Naive thymus-derived CD4-positive, alpha-beta T cell (primary cell): ENCODE measurements around the gene C2CD2L. TPM values are rescaled to one million over a fixed set of nuclear protein-coding genes. Genes with fewer than 3 reads are reported as not detected.
A peak's percentile ranks its signal among the peaks of the same experiment; 100 is the strongest.

Source experiments
- ATAC-seq: fragments of 150-1000 bp; cut with Tn5 transposase; 2 replicates; pipeline ENCODE4 v1.10.0; 2021; ENCODE audit warnings: mild to moderate bottlenecking, moderate library complexity
- CTCF ChIA-PET: fragments of 350-600 bp; sonication (Branson Sonifier 250); formaldehyde crosslinking; loops from one replicate; lab custom pipeline; 2021; ENCODE audit warnings: antibody characterized with exemption; lab: Charles Lee
- POLR2A ChIA-PET: fragments of 350-600 bp; sonication (Branson Sonifier 250); formaldehyde crosslinking; loops from one replicate; lab custom pipeline; 2021; ENCODE audit warnings: antibody characterized with exemption, inconsistent platforms; lab: Charles Lee
- DNase-seq, 9 donors: peaks; one replicate each; pipeline versions ENCODE4 v3.0.0 to v3.0.0-alpha.2; 2020 to 2022; ENCODE audit warnings: mixed read lengths in 1 of 9
- H3K27ac ChIP-seq: one replicate; pipeline ENCODE4 v1.7.0; 2013; ENCODE audit warnings: mild to moderate bottlenecking, low read depth, low read length, moderate library complexity
- H3K27me3 ChIP-seq, 2 donors: one replicate each; pipeline ENCODE4 v1.7.0; 2013; ENCODE audit warnings: low read length in 2 of 2, mild to moderate bottlenecking in 2 of 2, moderate library complexity in 2 of 2; ENCODE audit not compliant: control insufficient read depth in 2 of 2, insufficient read depth in 2 of 2
- H3K36me3 ChIP-seq, 3 experiments: 1 replicate in 2 of 3; 2 replicates in 1 of 3; pipeline ENCODE4 v1.7.0; 2013; ENCODE audit warnings: low read length in 3 of 3, mild to moderate bottlenecking in 3 of 3, moderate library complexity in 1 of 3; ENCODE audit not compliant: insufficient read depth in 3 of 3, control insufficient read depth in 2 of 3
- H3K4me1 ChIP-seq, 2 donors: one replicate each; pipeline ENCODE4 v1.7.0; 2013; ENCODE audit warnings: low read length in 2 of 2, mild to moderate bottlenecking in 2 of 2, moderate library complexity in 1 of 2; ENCODE audit not compliant: control insufficient read depth in 2 of 2, insufficient read depth in 2 of 2
- H3K4me3 ChIP-seq: 2 replicates; pipeline ENCODE4 v1.7.0; 2013; ENCODE audit warnings: mild to moderate bottlenecking, low read length
- H3K9me3 ChIP-seq, 3 experiments: 1 replicate in 2 of 3; 2 replicates in 1 of 3; pipeline ENCODE4 v1.7.0; 2013; ENCODE audit warnings: low read length in 3 of 3; ENCODE audit not compliant: control insufficient read depth in 2 of 3
- H3K27ac Mint-ChIP-seq, 9 donors: one replicate each; pipeline ENCODE4 v1.8.0; 2020 to 2022; ENCODE audit warnings: mixed read lengths in 9 of 9, mild to moderate bottlenecking in 8 of 9, moderate library complexity in 5 of 9, inconsistent platforms in 2 of 9
- H3K27me3 Mint-ChIP-seq, 5 donors: one replicate each; pipeline ENCODE4 v1.8.0; 2021 to 2022; ENCODE audit warnings: mixed read lengths in 5 of 5, mild to moderate bottlenecking in 1 of 5
- H3K36me3 Mint-ChIP-seq, 5 donors: one replicate each; pipeline ENCODE4 v1.8.0; 2020 to 2022; ENCODE audit warnings: mixed read lengths in 5 of 5, mild to moderate bottlenecking in 3 of 5, inconsistent platforms in 1 of 5
- H3K4me1 Mint-ChIP-seq, 7 donors: one replicate each; pipeline ENCODE4 v1.8.0; 2020 to 2022; ENCODE audit warnings: mixed read lengths in 7 of 7, mild to moderate bottlenecking in 3 of 7, inconsistent platforms in 1 of 7
- H3K4me3 Mint-ChIP-seq, 10 donors: one replicate each; pipeline ENCODE4 v1.8.0; 2020 to 2022; ENCODE audit warnings: mild to moderate bottlenecking in 10 of 10, mixed read lengths in 10 of 10, moderate library complexity in 6 of 10, inconsistent platforms in 2 of 10
- H3K9me3 Mint-ChIP-seq, 11 donors: one replicate each; pipeline ENCODE4 v1.8.0; 2020 to 2022; ENCODE audit warnings: mixed read lengths in 11 of 11, mild to moderate bottlenecking in 4 of 11, inconsistent platforms in 1 of 11, moderate library complexity in 1 of 11
- intact Hi-C, 2 donors: fragments of 100-400 bp; cut with micrococcal nuclease; formaldehyde crosslinking; loops; one replicate each; pipeline ENCODE4 v1.15.1; 2023
- polyA plus RNA-seq, 2 donors: library from polyadenylated mRNA; unstranded; fragments of 300-500 nt; fragmentation: Illumina TruSeq; gene quantifications; one replicate each; pipeline ENCODE4 v1.2.3, GENCODE V29; 2021
- total RNA-seq, 6 experiments: library from RNA in 5 of 6; stranded (reverse) in 5 of 6; gene quantifications; 1 replicate in 5 of 6; 2 replicates in 1 of 6; pipeline ENCODE4 v1.2.3 and lab custom pipeline; 2021 to 2026

The C2CD2L gene
- total and polyA plus RNA-seq, 7 experiments from 2014 or later, result 2.7 to 40.7 (median 29.8) TPM

DNA sequence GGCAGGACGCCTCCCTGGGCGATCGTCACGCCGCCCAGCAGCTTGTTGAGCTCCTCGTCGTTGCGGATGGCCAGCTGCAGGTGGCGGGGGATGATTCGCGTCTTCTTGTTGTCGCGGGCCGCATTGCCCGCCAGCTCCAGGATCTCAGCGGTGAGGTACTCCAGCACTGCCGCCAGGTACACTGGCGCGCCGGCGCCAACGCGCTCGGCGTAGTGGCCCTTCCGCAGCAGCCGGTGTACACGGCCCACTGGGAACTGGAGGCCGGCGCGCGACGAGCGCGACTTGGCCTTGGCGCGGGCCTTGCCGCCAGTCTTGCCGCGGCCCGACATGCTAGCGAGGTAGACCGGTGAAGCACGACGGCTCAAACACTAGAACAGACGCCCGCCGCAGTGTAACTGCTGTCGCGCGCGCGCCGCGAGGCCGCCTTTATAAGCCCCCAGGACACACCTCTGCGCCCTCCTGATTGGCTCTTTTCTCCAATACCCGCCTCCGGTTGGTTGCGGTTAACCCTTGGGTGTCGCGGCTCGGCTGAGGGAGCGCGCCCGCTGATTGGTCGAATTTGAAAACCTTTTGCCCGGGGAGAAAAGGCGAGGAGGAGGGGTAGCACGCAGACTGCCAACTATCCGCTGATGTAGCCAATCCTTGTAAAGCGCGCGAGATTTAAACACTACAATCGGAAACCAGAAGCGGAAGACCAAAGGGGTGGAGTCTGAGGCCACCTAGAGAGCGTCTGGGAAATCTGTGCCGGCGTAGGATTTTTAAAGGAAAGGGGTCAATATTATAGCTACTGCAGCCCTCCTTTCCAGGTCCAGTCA, 11.9 kb upstream of the C2CD2L start:
- Histone ChIP-seq H3K4me1 (peaks cover 11 to 23% of the 10 kb centered on the region in 2 donors), H3K27ac (peak overlapping the region; percentile 75), H3K27me3 (no peaks in the 10 kb centered on the region), H3K9me3 (no peaks in the 10 kb centered on the region), H3K36me3 (peaks cover 9 to 21% (median 17%) of the 10 kb centered on the region in 3 experiments), H3K4me3 (peak overlapping the region; percentile 94)
- DNase-seq, result peak; percentile 96 to 100 (median 100)
- intact Hi-C loops, result loop anchor here (1.0 to 2.0 kb wide), 19 partner anchors 10 to 736 kb away; partner anchors contain the start of genes ABCG4 (in 2 of the 2), C2CD2L (in 2 of the 2), HINFP (in 2 of the 2) and HYOU1 (in 2 of the 2)
- H3K9me3 Mint-ChIP-seq, result peaks cover 0 to 6% (median 0%) of the 10 kb centered on the region in 11 donors
- H3K27ac Mint-ChIP-seq, result peak overlapping the region; percentile 82 to 96 (median 88)
- H3K4me3 Mint-ChIP-seq, result peak overlapping the region; percentile 90 to 97 (median 93)
- POLR2A ChIA-PET, result interaction anchor here (0.6 to 20.2 kb wide), 32 partner anchors 8 to 685 kb away, joined by 3 to 435 read pairs (median 4); partner anchors contain the start of genes C2CD2L, CBL, CENATAC and HINFP
- peak; percentile 93 for ATAC-seq
- H3K36me3 Mint-ChIP-seq, result peaks cover 4 to 40% (median 15%) of the 10 kb centered on the region in 5 donors
- CTCF ChIA-PET, result interaction anchor here (0.6 to 1.6 kb wide), 7 partner anchors 10 to 870 kb away, joined by 3 to 6 read pairs (median 3); partner anchors contain the start of genes C2CD2L, HINFP, JAML and VPS11
- H3K27me3 Mint-ChIP-seq, result peaks cover 0 to 3% (median 0%) of the 10 kb centered on the region in 5 donors
- peaks cover 20 to 67% (median 37%) of the 10 kb centered on the region in 7 donors for H3K4me1 Mint-ChIP-seq

DNA sequence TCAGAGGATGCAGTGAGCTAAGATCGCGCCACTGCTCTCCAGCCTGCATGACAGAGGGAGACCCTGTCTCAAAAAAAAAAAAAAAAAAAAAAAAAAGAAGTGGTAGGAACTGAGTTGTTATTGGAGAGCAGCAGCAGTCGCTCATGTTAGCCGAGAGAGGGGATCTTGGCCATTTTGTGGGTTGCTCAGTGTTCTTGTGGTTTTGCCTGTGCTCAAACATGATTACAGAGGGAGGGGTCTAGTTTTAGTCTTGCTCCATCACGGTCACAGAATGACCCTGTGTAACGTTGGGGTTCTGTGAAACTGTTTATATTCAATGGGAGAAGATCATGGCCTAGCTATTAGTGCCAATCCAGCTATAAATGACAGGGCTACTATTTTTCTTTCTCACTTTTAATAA, 7.4 kb upstream of the C2CD2L start:
- Mint-ChIP-seq H3K27ac (peak overlapping the region in 5 of 9 donors; percentile 18 to 99 (median 89)), H3K4me3 (peak overlapping the region in 9 of 10 donors; percentile 23 to 100 (median 96)), H3K4me1 (peaks cover 13 to 61% (median 44%) of the 10 kb centered on the region in 7 donors), H3K9me3 (peaks cover 0 to 6% (median 0%) of the 10 kb centered on the region in 11 donors), H3K27me3 (peaks cover 0 to 3% (median 0%) of the 10 kb centered on the region in 5 donors), H3K36me3 (peaks cover 4 to 19% (median 15%) of the 10 kb centered on the region in 5 donors)
- Histone ChIP-seq H3K36me3 (peaks cover 9 to 21% (median 17%) of the 10 kb centered on the region in 3 experiments), H3K9me3 (no peaks in the 10 kb centered on the region), H3K4me1 (peaks cover 21 to 26% of the 10 kb centered on the region in 2 donors), H3K27me3 (no peaks in the 10 kb centered on the region), H3K4me3 (no peak overlapping the region), H3K27ac (no peak overlapping the region)
- CTCF ChIA-PET, result interaction anchor here (1.1 to 1.2 kb wide), 2 partner anchors 16 to 237 kb away, joined by 3 to 4 read pairs; no protein-coding TSS in a partner anchor
- intact Hi-C loops, result loop anchor here (2.0 to 5.0 kb wide), 6 partner anchors 15 to 1867 kb away; partner anchors contain the start of genes BCL9L (in 1 of the 2), CENATAC (in 1 of the 2), DDX6 (in 1 of the 2) and HMBS (in 1 of the 2)
- ATAC-seq, result no peak
- DNase-seq, result no peak
- POLR2A ChIA-PET, result interaction anchor here (0.6 to 20.2 kb wide), 7 partner anchors 13 to 467 kb away, joined by 3 to 435 read pairs (median 5); partner anchors contain the start of genes HINFP, HMBS and VPS11

DNA sequence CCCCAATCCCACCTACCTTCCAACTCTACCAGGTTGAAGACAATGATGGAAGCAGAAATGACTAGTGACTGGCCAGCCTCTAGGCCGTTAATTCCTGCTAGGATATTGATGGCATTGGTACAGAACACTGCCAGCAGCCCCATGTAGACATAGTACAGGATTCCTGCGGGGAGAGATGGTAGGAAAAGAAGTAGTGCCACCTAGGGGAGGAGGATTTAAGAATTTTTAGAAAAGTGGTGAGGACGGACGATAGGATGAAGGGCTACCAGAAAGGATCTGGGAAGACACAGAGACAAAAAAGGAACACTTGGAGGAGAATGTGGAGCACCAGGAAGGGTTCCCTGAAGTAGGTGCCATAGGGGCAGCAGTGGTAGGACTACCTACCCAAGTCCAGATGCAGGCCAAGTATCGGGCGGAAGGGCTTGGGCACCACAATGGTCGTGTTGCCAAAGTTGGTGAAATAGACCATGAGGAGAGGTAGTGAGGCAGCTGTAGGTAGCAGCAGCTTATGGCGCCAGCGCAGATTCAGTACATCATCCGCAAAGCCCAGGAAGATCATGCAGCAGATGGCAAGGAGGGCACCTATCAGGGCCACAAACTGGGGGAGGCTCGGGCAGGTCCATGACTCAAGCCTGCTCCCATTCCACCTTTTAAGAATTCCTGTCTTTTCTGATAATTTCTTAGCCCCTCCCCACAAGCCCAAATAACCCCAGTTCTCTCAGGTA, 6.7 kb upstream of the C2CD2L start:
- peaks cover 18 to 64% (median 47%) of the 10 kb centered on the region in 7 donors for H3K4me1 Mint-ChIP-seq
- Histone ChIP-seq H3K9me3 (no peaks in the 10 kb centered on the region), H3K36me3 (peaks cover 9 to 21% (median 17%) of the 10 kb centered on the region in 3 experiments), H3K4me1 (peaks cover 21 to 26% of the 10 kb centered on the region in 2 donors), H3K27ac (peak overlapping the region; percentile 95), H3K27me3 (no peaks in the 10 kb centered on the region), H3K4me3 (peak overlapping the region; percentile 79)
- intact Hi-C loops, result loop anchor here (2.0 to 5.0 kb wide), 6 partner anchors 16 to 1868 kb away; partner anchors contain the start of genes BCL9L (in 1 of the 2), CENATAC (in 1 of the 2), DDX6 (in 1 of the 2) and HMBS (in 1 of the 2)
- peak overlapping the region; percentile 53 to 99 (median 81) for H3K27ac Mint-ChIP-seq
- peaks cover 4 to 17% (median 13%) of the 10 kb centered on the region in 5 donors for H3K36me3 Mint-ChIP-seq
- H3K4me3 Mint-ChIP-seq, result peak overlapping the region; percentile 91 to 100 (median 96)
- ChIA-PET CTCF (interaction anchor here (1.2 kb wide), 1 partner anchor 16 kb away, joined by 4 read pairs; no protein-coding TSS in a partner anchor), POLR2A (interaction anchor here (1.3 to 20.2 kb wide), 3 partner anchors 14 to 33 kb away, joined by 3 to 435 read pairs (median 10); partner anchors contain the start of genes HINFP and VPS11)
- peaks cover 0 to 2% (median 0%) of the 10 kb centered on the region in 5 donors for H3K27me3 Mint-ChIP-seq
- ATAC-seq (no peak), DNase-seq (no peak)
- H3K9me3 Mint-ChIP-seq, result peaks cover 0 to 2% (median 0%) of the 10 kb centered on the region in 11 donors

DNA sequence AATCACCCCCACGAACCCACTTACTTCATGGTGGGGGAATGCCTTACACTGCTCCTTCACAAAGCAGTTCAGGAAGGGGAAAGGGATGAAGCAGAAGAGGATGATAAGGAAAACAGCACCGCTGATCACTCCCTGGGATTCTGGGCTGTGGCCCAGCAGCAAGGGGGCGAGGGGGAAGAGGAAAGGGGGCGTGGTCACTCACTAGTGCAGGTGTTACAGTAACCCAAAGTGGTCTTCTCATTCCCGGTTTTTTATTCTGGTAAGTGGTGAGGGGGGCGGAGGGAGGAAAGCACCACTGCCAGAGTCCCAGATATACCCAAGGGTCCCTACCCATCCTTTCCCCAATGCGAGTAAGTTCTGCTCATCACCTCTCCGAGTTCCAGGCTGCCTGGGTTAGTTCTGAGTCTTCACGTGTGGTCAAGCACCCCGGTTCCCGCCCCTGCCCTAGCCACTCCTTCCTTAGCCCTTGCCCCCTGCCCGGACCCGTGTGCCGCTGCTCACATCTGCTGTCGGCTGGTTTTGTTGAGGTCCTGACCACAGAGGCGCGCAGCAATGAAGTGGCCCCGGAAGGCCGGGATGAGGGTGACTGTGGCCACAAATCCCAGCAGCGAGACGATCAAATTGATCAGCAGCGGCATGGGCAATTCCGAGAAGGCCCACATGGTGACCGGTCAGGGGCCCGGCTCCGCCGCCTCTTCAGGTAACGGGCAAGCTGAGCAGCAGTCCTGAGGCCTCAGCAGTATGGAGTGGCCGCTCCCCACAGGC, 6.0 kb upstream of the C2CD2L start:
- peaks cover 9 to 21% (median 17%) of the 10 kb centered on the region in 3 experiments for H3K36me3 ChIP-seq
- Mint-ChIP-seq H3K4me3 (peak overlapping the region; percentile 91 to 100 (median 96)), H3K9me3 (no peaks in the 10 kb centered on the region), H3K36me3 (peaks cover 4 to 17% (median 11%) of the 10 kb centered on the region in 5 donors), H3K27me3 (no peaks in the 10 kb centered on the region), H3K27ac (peak overlapping the region; percentile 98 to 100 (median 99)), H3K4me1 (peaks cover 22 to 60% (median 49%) of the 10 kb centered on the region in 7 donors)
- peak overlapping the region; percentile 79 for H3K4me3 ChIP-seq
- peak overlapping the region; percentile 95 for H3K27ac ChIP-seq
- H3K9me3 ChIP-seq, result no peaks in the 10 kb centered on the region
- ATAC-seq (no peak), DNase-seq (no peak)
- peaks cover 16 to 20% of the 10 kb centered on the region in 2 donors for H3K4me1 ChIP-seq
- CTCF ChIA-PET, result interaction anchor here (0.9 to 1.8 kb wide), 9 partner anchors 11 to 204 kb away, joined by 3 to 9 read pairs (median 4); partner anchors contain the start of genes CBL, HINFP and NLRX1
- intact Hi-C loops, result loop anchor here (1.0 to 5.0 kb wide), 9 partner anchors 16 to 1869 kb away; partner anchors contain the start of genes CENATAC (in 2 of the 2), VPS11 (in 2 of the 2), BCL9L (in 1 of the 2) and DDX6 (in 1 of the 2)
- POLR2A ChIA-PET, result interaction anchor here (0.8 to 20.2 kb wide), 20 partner anchors 10 to 760 kb away, joined by 3 to 435 read pairs (median 5); partner anchors contain the start of genes ABCG4, CENATAC, HINFP and HMBS
- H3K27me3 ChIP-seq, result no peaks in the 10 kb centered on the region
